T-cell (primary cell): ENCODE data around the gene DRD3. TPM values are rescaled to one million over a fixed set of nuclear protein-coding genes. Genes with fewer than 3 reads are reported as not detected.
A peak's percentile ranks its signal among the peaks of the same experiment; 100 is the strongest.

Experiments used
- ATAC-seq, 4 experiments: fragments of 200-7000 bp in 3 of 4; fragments of 150-1000 bp in 1 of 4; cut with Tn5 transposase; replicated peaks in 1 of 4; 1 replicate in 3 of 4; 2 replicates in 1 of 4; pipeline ENCODE4 v1.10.0; 2021; ENCODE audit warnings: moderate library complexity in 3 of 4, mild to moderate bottlenecking in 2 of 4, moderate number of reproducible peaks in 1 of 4
- CTCF ChIA-PET, 2 donors: fragments of 300-600 bp; sonication (Branson Sonifier 250); formaldehyde crosslinking; loops; one replicate each; lab custom pipeline; 2022; ENCODE audit warnings: antibody characterized with exemption in 2 of 2; lab: Charles Lee
- POLR2A ChIA-PET, 2 donors: fragments of 300-600 bp; sonication (Branson Sonifier 250); formaldehyde crosslinking; loops; one replicate each; lab custom pipeline; 2022; ENCODE audit warnings: antibody characterized with exemption in 2 of 2; lab: Charles Lee
- DNase-seq, 35 experiments: peaks; one replicate each; pipeline versions ENCODE4 v3.0.0 to v3.0.0-alpha.2; 2013 to 2023
- H3K27ac ChIP-seq: one replicate; pipeline ENCODE4 v1.5.1; 2013; ENCODE audit warnings: low read length
- H3K27me3 ChIP-seq, 2 experiments: replicated peaks in 1 of 2; 1 replicate in 1 of 2; 2 replicates in 1 of 2; pipeline versions ENCODE4 v1.6.1 to v1.7.0; 2013; ENCODE audit warnings: low read length in 1 of 2, mixed read lengths in 1 of 2; ENCODE audit not compliant: control insufficient read depth in 2 of 2, insufficient read depth in 2 of 2; ENCODE audit errors: extremely low read depth in 1 of 2
- H3K36me3 ChIP-seq, 2 donors: 1 replicate in 1 of 2; 2 replicates in 1 of 2; pipeline versions ENCODE4 v1.6.1 to v1.7.0; 2013; ENCODE audit warnings: low read length in 1 of 2; ENCODE audit not compliant: control insufficient read depth in 2 of 2, insufficient read depth in 1 of 2; ENCODE audit errors: extremely low read depth in 1 of 2
- H3K4me1 ChIP-seq, 2 experiments: 1 replicate in 1 of 2; 2 replicates in 1 of 2; pipeline versions ENCODE4 v1.6.1 to v1.7.0; 2013; ENCODE audit warnings: low read length in 2 of 2, mixed read lengths in 1 of 2; ENCODE audit not compliant: insufficient read depth in 2 of 2, control insufficient read depth in 1 of 2; ENCODE audit errors: extremely low read depth in 1 of 2
- H3K4me3 ChIP-seq, 2 donors: 1 replicate in 1 of 2; 2 replicates in 1 of 2; pipeline versions ENCODE4 v1.5.1 to v1.7.0; 2013; ENCODE audit warnings: mild to moderate bottlenecking in 2 of 2, low read length in 1 of 2, moderate library complexity in 1 of 2; ENCODE audit not compliant: control insufficient read depth in 1 of 2; ENCODE audit errors: extremely low read depth in 1 of 2
- H3K9me3 ChIP-seq: 2 replicates; pipeline ENCODE4 v1.7.0; 2013
- H3K27ac Mint-ChIP-seq, 2 donors: one replicate each; pipeline ENCODE4 v1.8.0; 2020 to 2021; ENCODE audit warnings: mild to moderate bottlenecking in 2 of 2, mixed read lengths in 2 of 2
- H3K27me3 Mint-ChIP-seq, 2 donors: one replicate each; pipeline ENCODE4 v1.8.0; 2021 to 2022; ENCODE audit warnings: mixed read lengths in 2 of 2
- H3K36me3 Mint-ChIP-seq: one replicate; pipeline ENCODE4 v1.8.0; 2021; ENCODE audit warnings: mixed read lengths
- H3K4me1 Mint-ChIP-seq, 3 donors: one replicate each; pipeline ENCODE4 v1.8.0; 2020 to 2022; ENCODE audit warnings: mixed read lengths in 3 of 3, mild to moderate bottlenecking in 1 of 3
- H3K4me3 Mint-ChIP-seq, 3 donors: one replicate each; pipeline ENCODE4 v1.8.0; 2020 to 2022; ENCODE audit warnings: mild to moderate bottlenecking in 3 of 3, mixed read lengths in 3 of 3, moderate library complexity in 3 of 3
- H3K9me3 Mint-ChIP-seq, 3 donors: one replicate each; pipeline ENCODE4 v1.8.0; 2020 to 2022; ENCODE audit warnings: mixed read lengths in 3 of 3
- WGBS: methylation state at CpG from one replicate; pipeline ENCODE4 v1.1.5; 2013; ENCODE audit warnings: missing lambda C conversion rate; ENCODE audit not compliant: insufficient coverage; 5-methylcytosine and 5-hydroxymethylcytosine counted together
- total RNA-seq, 35 experiments: library from RNA in 6 of 35; stranded (reverse) in 6 of 35; fragments of 120-200 nt in 1 of 35; gene quantifications; one replicate each; pipeline versions ENCODE4 v1.2.1 to v1.2.4 and lab custom pipeline; 2013 to 2026

The DRD3 gene
- total RNA-seq, 5 donors from 2014 or later (not counting 1 experiment from before 2014, with no cell fraction given), result 0.23 to 0.26 TPM; not detected in 3

- no peak overlapping the region for H3K27ac ChIP-seq
- POLR2A ChIA-PET, result no interaction called here
- Mint-ChIP-seq H3K27me3 (peaks cover 0 to 5% of the 10 kb centered on the region in 2 donors), H3K4me1 (peaks cover 5 to 10% (median 7%) of the 10 kb centered on the region in 3 donors), H3K4me3 (no peak overlapping the region), H3K27ac (no peak overlapping the region), H3K36me3 (no peaks in the 10 kb centered on the region), H3K9me3 (no peaks in the 10 kb centered on the region)
- ATAC-seq (no peak), DNase-seq (no peak)
- CTCF ChIA-PET, result interaction anchor here in 1 of 2 donors (0.7 kb wide), 2 partner anchors 41 to 77 kb away, joined by 5 to 7 read pairs; no protein-coding TSS in a partner anchor
- 100% methylated on average over 1 of the region's 1 CpG for WGBS
- H3K36me3 ChIP-seq, result no peaks in the 10 kb centered on the region
- no peak overlapping the region for H3K4me3 ChIP-seq
- H3K9me3 ChIP-seq, result no peaks in the 10 kb centered on the region
- H3K4me1 ChIP-seq, result peaks cover 0 to 7% of the 10 kb centered on the region in 2 experiments
- H3K27me3 ChIP-seq, result no peaks in the 10 kb centered on the region
These were observed 21.5 kb downstream of the DRD3 start for GRCh38 chr3:114157321-114157720.

GRCh38 chr3:114155370-114155821, 23.5 kb downstream of the DRD3 start:
- Mint-ChIP-seq H3K27me3 (peaks cover 0 to 5% of the 10 kb centered on the region in 2 donors), H3K36me3 (no peaks in the 10 kb centered on the region), H3K9me3 (no peaks in the 10 kb centered on the region), H3K4me1 (peaks cover 5 to 13% (median 10%) of the 10 kb centered on the region in 3 donors), H3K27ac (no peak overlapping the region), H3K4me3 (no peak overlapping the region)
- H3K4me3 ChIP-seq, result no peak overlapping the region
- H3K36me3 ChIP-seq, result no peaks in the 10 kb centered on the region
- ATAC-seq (no peak), DNase-seq (peak in 17 of 35 experiments; percentile 7 to 40 (median 13))
- H3K4me1 ChIP-seq, result peaks cover 0 to 7% of the 10 kb centered on the region in 2 experiments
- CTCF ChIA-PET, result interaction anchor here (0.6 to 2.0 kb wide), 9 partner anchors 141 to 1637 kb away, joined by 3 to 10 read pairs (median 4); no protein-coding TSS in a partner anchor
- POLR2A ChIA-PET, result interaction anchor here in 1 of 2 donors (0.6 kb wide), 1 partner anchor 1649 kb away, joined by 4 read pairs; no protein-coding TSS in a partner anchor
- H3K27ac ChIP-seq, result no peak overlapping the region
- no peaks in the 10 kb centered on the region for H3K9me3 ChIP-seq
- 100% methylated on average over 2 of the region's 9 CpGs for WGBS
- no peaks in the 10 kb centered on the region for H3K27me3 ChIP-seq

- ChIA-PET CTCF (interaction anchor here (0.7 to 2.0 kb wide), 10 partner anchors 22 to 413 kb away, joined by 3 to 10 read pairs (median 4); no protein-coding TSS in a partner anchor), POLR2A (no interaction called here)
- peak overlapping the region in 1 of 2 donors; percentile 56 for H3K27ac Mint-ChIP-seq
These were observed 24.5 kb downstream of the DRD3 start for GRCh38 chr3:114154321-114154821.

GRCh38 chr3:114152519-114153151, 26.2 kb downstream of the DRD3 start:
- Histone ChIP-seq H3K9me3 (no peaks in the 10 kb centered on the region), H3K4me1 (peaks cover 0 to 7% of the 10 kb centered on the region in 2 experiments), H3K27ac (peak overlapping the region; percentile 25), H3K4me3 (peak overlapping the region; percentile 41 to 55), H3K36me3 (no peaks in the 10 kb centered on the region), H3K27me3 (no peaks in the 10 kb centered on the region)
- ChIA-PET CTCF (interaction anchor here (0.5 to 3.5 kb wide), 15 partner anchors 9 to 268 kb away, joined by 3 to 20 read pairs (median 3); partner anchors contain the start of gene DRD3 (in 1 of the 2)), POLR2A (interaction anchor here in 1 of 2 donors (0.6 kb wide), 1 partner anchor 61 kb away, joined by 3 read pairs; no protein-coding TSS in a partner anchor)
- WGBS, result 14% methylated on average over 29 of the region's 35 CpGs
- peak; percentile 64 to 89 (median 80) for DNase-seq
- Mint-ChIP-seq H3K4me1 (peaks cover 5 to 13% (median 10%) of the 10 kb centered on the region in 3 donors), H3K9me3 (no peaks in the 10 kb centered on the region), H3K27ac (peak overlapping the region; percentile 7 to 29), H3K27me3 (no peaks in the 10 kb centered on the region), H3K36me3 (no peaks in the 10 kb centered on the region), H3K4me3 (peak overlapping the region; percentile 56 to 58 (median 57))
- peak; percentile 88 to 94 (median 92) for ATAC-seq

More at GRCh38 chr3:114154321-114154821, 24.5 kb downstream of the DRD3 start:
- Mint-ChIP-seq H3K4me1 (peaks cover 5 to 13% (median 10%) of the 10 kb centered on the region in 3 donors), H3K36me3 (no peaks in the 10 kb centered on the region), H3K27me3 (peaks cover 0 to 5% of the 10 kb centered on the region in 2 donors), H3K9me3 (no peaks in the 10 kb centered on the region), H3K4me3 (no peak overlapping the region)
- Histone ChIP-seq H3K4me3 (no peak overlapping the region), H3K27ac (no peak overlapping the region), H3K36me3 (no peaks in the 10 kb centered on the region), H3K9me3 (no peaks in the 10 kb centered on the region), H3K27me3 (no peaks in the 10 kb centered on the region), H3K4me1 (peaks cover 0 to 7% of the 10 kb centered on the region in 2 experiments)
- 100% methylated on average over 1 of the region's 6 CpGs for WGBS
- DNase-seq, result no peak
- ATAC-seq, result no peak

GRCh38 chr3:114151091-114151490, 27.8 kb downstream of the DRD3 start:
- POLR2A ChIA-PET, result no interaction called here
- Histone ChIP-seq H3K4me3 (no peak overlapping the region), H3K4me1 (peaks cover 0 to 7% of the 10 kb centered on the region in 2 experiments), H3K9me3 (no peaks in the 10 kb centered on the region), H3K27me3 (no peaks in the 10 kb centered on the region), H3K36me3 (no peaks in the 10 kb centered on the region), H3K27ac (no peak overlapping the region)
- WGBS, result no CpG with 5 or more reads among the region's 3 CpGs
- H3K27me3 Mint-ChIP-seq, result no peaks in the 10 kb centered on the region
- H3K9me3 Mint-ChIP-seq, result no peaks in the 10 kb centered on the region
- CTCF ChIA-PET, result interaction anchor here (0.5 to 3.5 kb wide), 9 partner anchors 113 to 272 kb away, joined by 3 to 20 read pairs (median 5); no protein-coding TSS in a partner anchor
- no peak overlapping the region for H3K4me3 Mint-ChIP-seq
- ATAC-seq (no peak), DNase-seq (no peak)
- H3K36me3 Mint-ChIP-seq, result no peaks in the 10 kb centered on the region
- no peak overlapping the region for H3K27ac Mint-ChIP-seq
- peaks cover 5 to 13% (median 10%) of the 10 kb centered on the region in 3 donors for H3K4me1 Mint-ChIP-seq

- peaks cover 0 to 3% of the 10 kb centered on the region in 2 experiments for H3K27me3 ChIP-seq
- no peaks in the 10 kb centered on the region for H3K4me1 ChIP-seq
- Mint-ChIP-seq H3K9me3 (no peaks in the 10 kb centered on the region), H3K27me3 (peaks cover 3% of the 10 kb centered on the region in 2 donors), H3K27ac (no peak overlapping the region), H3K4me3 (no peak overlapping the region), H3K36me3 (no peaks in the 10 kb centered on the region), H3K4me1 (peaks cover 0 to 3% (median 2%) of the 10 kb centered on the region in 3 donors)
- no peaks in the 10 kb centered on the region for H3K36me3 ChIP-seq
- no peak overlapping the region for H3K27ac ChIP-seq
- no peaks in the 10 kb centered on the region for H3K9me3 ChIP-seq
- ATAC-seq (no peak), DNase-seq (no peak)
- ChIA-PET CTCF (no interaction called here), POLR2A (interaction anchor here in 1 of 2 donors (0.6 kb wide), 1 partner anchor 1367 kb away, joined by 3 read pairs; no protein-coding TSS in a partner anchor)
- H3K4me3 ChIP-seq, result no peak overlapping the region
- WGBS, result 90% methylated on average over 4 of the region's 9 CpGs
These were observed 31.6 kb downstream of the DRD3 start for GRCh38 chr3:114147251-114147650.
